ENCODE results near the gene S100Z. TPM values are rescaled to one million over a fixed set of nuclear protein-coding genes. Genes with fewer than 3 reads are reported as not detected.
"Not testable (repeated sequence)": the region's sequence is repeated elsewhere in the genome, so short reads cannot be mapped to it uniquely, and the experiment has no call there.

S100Z gene
- total RNA-seq, 1 donor from 2014 or later: 1.2 TPM

- peak; percentile 40 for ATAC-seq
- H3K27ac ChIP-seq: peak overlapping the region; percentile 59
- peaks cover 21% of the 10 kb centered on the region for H3K27me3 ChIP-seq (ENCODE audit: low read depth)
- intact Hi-C loops (cut with DNase I): no loop called here
- peaks cover 20% of the 10 kb centered on the region for H3K4me1 ChIP-seq
- H3K36me3 ChIP-seq: no peaks in the 10 kb centered on the region
- TF ChIP-seq CTCF (IDR thresholded peaks at IDR 0.05): no peak
- DNase-seq: peak; percentile 57
- H3K4me3 ChIP-seq: peak overlapping the region; percentile 76
- H3K9me3 ChIP-seq: no peaks in the 10 kb centered on the region
Observed at GRCh38 chr5:76819851-76820525, 29.8 kb upstream of the S100Z start.

- peak overlapping the region; percentile 76 for H3K4me3 ChIP-seq
- peaks cover 21% of the 10 kb centered on the region for H3K27me3 ChIP-seq (ENCODE audit: low read depth)
- no peaks in the 10 kb centered on the region for H3K36me3 ChIP-seq
- no peak for TF ChIP-seq CTCF (IDR thresholded peaks at IDR 0.05)
- no peak overlapping the region for H3K27ac ChIP-seq
- intact Hi-C loops (cut with DNase I): no loop called here
- H3K9me3 ChIP-seq: no peaks in the 10 kb centered on the region
- ATAC-seq: no peak
- no peak for DNase-seq
- H3K4me1 ChIP-seq: peaks cover 20% of the 10 kb centered on the region
Observed at GRCh38 chr5:76820526-76820890, 29.3 kb upstream of the S100Z start.

- Histone ChIP-seq H3K27ac (no peak overlapping the region), H3K4me1 (peaks cover 20% of the 10 kb centered on the region), H3K36me3 (no peaks in the 10 kb centered on the region), H3K9me3 (no peaks in the 10 kb centered on the region), H3K4me3 (no peak overlapping the region), H3K27me3 (ENCODE audit: low read depth) (peaks cover 21% of the 10 kb centered on the region)
- no peak for ATAC-seq
- intact Hi-C loops (cut with DNase I): no loop called here
- no peak for TF ChIP-seq CTCF (IDR thresholded peaks at IDR 0.05)
- no peak for DNase-seq
Observed at GRCh38 chr5:76821136-76821535, 28.7 kb upstream of the S100Z start.

GRCh38 chr5:76822105-76822731 lies 27.6 kb upstream of the S100Z start:
- H3K9me3 ChIP-seq; DNase-seq; H3K4me3 ChIP-seq; intact Hi-C loops (cut with DNase I); H3K36me3 ChIP-seq; H3K27ac ChIP-seq; ATAC-seq: not testable (repeated sequence)
- H3K27me3 ChIP-seq (ENCODE audit: low read depth): peaks cover 21% of the 10 kb centered on the region
- peaks cover 20% of the 10 kb centered on the region for H3K4me1 ChIP-seq

GRCh38 chr5:76826416-76826815 lies 23.4 kb upstream of the S100Z start:
- ATAC-seq; H3K36me3 ChIP-seq; H3K27ac ChIP-seq; H3K9me3 ChIP-seq; H3K4me1 ChIP-seq; intact Hi-C loops (cut with DNase I); DNase-seq; H3K27me3 ChIP-seq (ENCODE audit: low read depth); H3K4me3 ChIP-seq: not testable (repeated sequence)

- ATAC-seq (no peak), DNase-seq (no peak)
- Histone ChIP-seq H3K27me3 (ENCODE audit: low read depth) (no peaks in the 10 kb centered on the region), H3K36me3 (peaks cover 5% of the 10 kb centered on the region), H3K4me3 (no peak overlapping the region), H3K4me1 (no peaks in the 10 kb centered on the region), H3K9me3 (no peaks in the 10 kb centered on the region), H3K27ac (no peak overlapping the region)
- no peak for TF ChIP-seq CTCF (IDR thresholded peaks at IDR 0.05)
- intact Hi-C loops (cut with DNase I): no loop called here
Observed at GRCh38 chr5:76831110-76831452, 18.7 kb upstream of the S100Z start.

Measured in lower lobe of right lung (tissue), 2 donors.